Airway epithelial cell (primary cell): ENCODE data around the gene SLC17A9. TPM values are rescaled to one million over a fixed set of nuclear protein-coding genes. Genes with fewer than 3 reads are reported as not detected.

Experiments used
- total RNA-seq: library from RNA; depleted of rRNA; stranded (reverse); fragments of >200 nt; gene quantifications from 2 replicates; pipeline ENCODE4 v1.2.3, GENCODE V29; 2015

Gene SLC17A9
- 0.78 and 1.6 TPM in 2 replicates for total RNA-seq

DNA sequence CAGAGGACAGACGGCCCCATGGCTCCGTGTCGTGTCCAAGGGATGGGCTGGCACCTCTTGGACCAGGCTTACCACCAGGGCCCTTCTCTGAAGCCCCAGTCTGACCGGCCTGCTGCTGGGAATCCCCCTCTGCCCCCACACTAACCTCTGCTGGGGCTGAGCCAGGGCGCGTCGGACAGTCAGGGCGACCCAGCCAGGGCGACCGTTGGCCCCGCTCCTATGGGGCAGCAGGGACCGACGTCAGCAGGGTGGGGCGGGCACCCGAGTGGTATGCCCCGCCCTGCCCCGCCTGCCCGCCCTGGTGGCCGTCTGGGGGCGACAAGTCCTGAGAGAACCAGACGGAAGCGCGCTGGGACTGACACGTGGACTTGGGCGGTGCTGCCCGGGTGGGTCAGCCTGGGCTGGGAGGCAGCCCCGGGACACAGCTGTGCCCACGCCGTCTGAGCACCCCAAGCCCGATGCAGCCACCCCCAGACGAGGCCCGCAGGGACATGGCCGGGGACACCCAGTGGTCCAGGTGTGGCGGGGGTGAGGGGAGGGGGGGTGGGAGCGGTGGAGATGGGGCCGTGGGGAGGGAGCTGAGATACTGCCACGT, at the start of gene SLC17A9:
Gene SLC17A9 (plus strand): TSS at position 337 of the 595 bp plus-strand sequence. CDS start 122 bp downstream, at position 459.

DNA sequence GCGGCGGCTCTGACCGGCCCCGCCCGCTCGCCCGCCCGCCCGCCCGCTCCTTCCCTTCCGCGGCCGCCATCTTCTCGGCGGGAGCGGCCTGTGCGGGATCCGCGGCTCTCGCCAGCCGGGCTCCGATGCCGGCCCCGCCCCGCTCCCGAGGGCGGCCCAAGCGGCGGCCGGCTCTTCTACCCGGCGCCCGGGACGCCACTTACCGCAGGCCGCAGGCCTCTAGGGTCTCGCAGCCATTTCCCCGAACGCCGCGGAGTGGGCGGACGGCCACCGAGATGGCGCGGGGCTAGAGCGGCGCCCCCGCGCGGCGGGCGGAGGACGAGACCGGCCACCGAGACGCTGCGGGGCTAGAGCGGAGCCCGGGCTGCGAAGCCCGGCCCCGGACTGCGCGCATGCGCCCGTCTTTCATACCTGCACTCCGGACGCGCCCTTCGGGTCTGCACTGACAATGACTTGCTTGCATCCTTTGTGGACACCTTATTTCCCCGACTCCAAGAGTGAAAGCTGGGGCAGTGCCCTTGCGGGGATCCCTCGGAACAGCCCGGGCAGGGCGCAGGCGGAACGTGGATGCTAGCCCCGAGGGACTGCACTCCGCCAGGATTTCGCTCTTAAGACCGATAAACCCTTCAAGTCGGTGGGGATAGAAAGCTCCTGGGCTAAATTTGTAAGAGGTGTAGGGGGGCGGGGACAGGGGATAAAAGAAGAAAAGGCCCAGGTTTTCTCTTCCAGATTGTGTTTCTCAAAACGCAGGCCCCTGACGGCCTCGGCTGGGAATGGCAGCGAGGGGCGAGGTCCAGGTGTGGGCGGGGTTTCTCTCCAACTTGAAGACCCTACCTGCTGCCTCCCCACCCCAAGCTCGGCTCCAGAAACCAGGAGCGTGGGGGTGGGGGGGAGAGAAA, 26.0 kb upstream of the SLC17A9 start, which contains the start of gene DIDO1:
Gene DIDO1 (minus strand): TSS at position 277 of the 899 bp plus-strand sequence.

GRCh38 chr20:62938105-62938888, 14.2 kb upstream of the SLC17A9 start, which contains the start of gene GID8:
Gene GID8, plus strand, starts transcription at chr20:62938147. Its CDS starts 3,356 bp downstream, at chr20:62941503.

DNA sequence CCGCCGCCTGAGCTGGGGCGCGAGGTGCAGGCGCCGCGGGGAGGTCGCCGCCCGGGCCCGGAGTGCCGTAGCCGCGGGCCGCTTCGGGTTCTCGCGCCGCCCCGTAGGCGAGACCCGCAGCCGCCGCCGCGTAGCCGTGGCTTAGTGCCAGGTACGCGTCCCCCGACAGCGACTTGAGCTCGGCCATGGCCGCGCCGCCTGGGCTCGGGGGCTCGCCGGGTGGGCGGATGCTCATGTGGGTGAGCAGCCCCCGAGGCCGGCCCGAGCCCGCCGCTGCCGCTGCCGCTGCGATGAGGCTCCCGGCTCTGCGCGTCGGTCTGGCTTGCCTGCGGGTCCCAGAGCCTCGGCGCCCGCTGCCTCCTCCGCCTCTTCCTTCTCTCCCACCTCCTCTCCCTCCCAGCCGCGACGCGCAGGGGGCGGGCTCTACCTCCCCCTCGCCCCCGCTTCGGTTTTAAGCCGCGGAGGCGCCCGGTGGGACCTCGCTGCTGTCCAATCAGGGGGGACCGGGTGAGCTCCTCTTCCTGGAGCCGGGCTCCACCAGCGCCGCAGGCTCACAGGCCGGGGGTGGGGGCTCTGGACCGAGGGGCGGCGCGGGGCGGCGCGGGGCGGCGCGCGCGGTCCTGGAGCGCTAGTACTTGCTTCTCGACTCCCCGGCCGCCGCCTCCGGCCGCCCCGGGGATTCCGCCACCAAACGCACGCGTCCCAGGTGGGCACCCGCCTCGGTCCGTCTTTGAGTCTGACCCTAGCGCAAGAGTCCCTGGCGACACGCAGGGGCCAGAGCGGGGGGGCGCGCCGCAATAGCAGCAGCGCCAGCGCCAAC, 54.2 kb downstream of the SLC17A9 start, which contains the start of gene BHLHE23:
Gene BHLHE23 (minus strand): TSS at position 425 of the 820 bp plus-strand sequence. CDS start 190 bp downstream, at position 235.

Other genes starting within 250 kb of the SLC17A9 start
- 1.4 and 1.6 TPM in 2 replicates for gene NTSR1, start 243.9 kb upstream of the SLC17A9 start, total RNA-seq
- gene MRGBP, start 156.2 kb upstream of the SLC17A9 start, total RNA-seq = 18.9 and 19.7 TPM in 2 replicates
- 37.7 and 39.0 TPM in 2 replicates for gene OGFR, start 147.9 kb upstream of the SLC17A9 start, total RNA-seq
- gene COL9A3, start 135.7 kb upstream of the SLC17A9 start, total RNA-seq = 0.21 and 2.6 TPM in 2 replicates
- 10.5 and 13.4 TPM in 2 replicates for gene TCFL5, start 90.9 kb upstream of the SLC17A9 start, total RNA-seq
- 25.7 and 29.6 TPM in 2 replicates for gene DIDO1, start 26.2 kb upstream of the SLC17A9 start, total RNA-seq
- gene GID8, start 14.6 kb upstream of the SLC17A9 start, total RNA-seq = 44.2 and 45.8 TPM in 2 replicates
- not detected in 2 replicates for gene BHLHE23, start 54.3 kb downstream of the SLC17A9 start, total RNA-seq